Esophagus squamous epithelium (tissue), 4 donors: ENCODE results near the gene NIM1K.

Source experiments
- POLR2A ChIP-seq, 4 donors: fragments of 450-650 bp; IDR thresholded peaks; one replicate each; pipeline ENCODE4 v1.6.1; 2017; ENCODE audit warnings: antibody characterized with exemption in 4 of 4, mild to moderate bottlenecking in 4 of 4, moderate library complexity in 3 of 4
- TF ChIP-seq, protein P1 (sequence below), 6 experiments: fragments of 450-650 bp in 4 of 6; fragments of 200-600 bp in 2 of 6; sonication (generic) in 2 of 6; IDR thresholded peaks; one replicate each; pipeline ENCODE4 v1.5.1; 2016 to 2019; ENCODE audit warnings: antibody characterized with exemption in 6 of 6, mild to moderate bottlenecking in 4 of 6, moderate library complexity in 4 of 6

DNA sequence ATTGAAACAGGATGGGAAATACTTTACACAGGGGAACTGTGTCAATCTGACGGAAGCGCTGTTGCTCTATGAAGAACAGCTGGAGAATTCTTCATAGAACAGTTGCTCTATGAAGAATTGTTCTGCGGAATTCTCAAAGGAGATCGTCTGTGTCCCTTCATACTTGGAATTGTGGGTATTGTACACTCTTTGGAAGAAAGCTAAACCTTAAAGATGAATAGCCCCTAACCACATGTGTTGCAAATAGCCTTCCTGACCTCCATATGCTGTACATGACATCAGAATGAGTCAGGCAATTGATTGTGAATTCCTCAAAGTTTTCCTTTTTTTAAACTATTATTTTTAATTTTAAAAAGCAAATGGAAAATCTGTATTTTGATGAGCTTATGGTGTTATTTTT is 15.6 kb downstream of the NIM1K start:
- TF ChIP-seq POLR2A (IDR thresholded peaks at IDR 0.05) = no peak
- TF ChIP-seq, protein P1, sequence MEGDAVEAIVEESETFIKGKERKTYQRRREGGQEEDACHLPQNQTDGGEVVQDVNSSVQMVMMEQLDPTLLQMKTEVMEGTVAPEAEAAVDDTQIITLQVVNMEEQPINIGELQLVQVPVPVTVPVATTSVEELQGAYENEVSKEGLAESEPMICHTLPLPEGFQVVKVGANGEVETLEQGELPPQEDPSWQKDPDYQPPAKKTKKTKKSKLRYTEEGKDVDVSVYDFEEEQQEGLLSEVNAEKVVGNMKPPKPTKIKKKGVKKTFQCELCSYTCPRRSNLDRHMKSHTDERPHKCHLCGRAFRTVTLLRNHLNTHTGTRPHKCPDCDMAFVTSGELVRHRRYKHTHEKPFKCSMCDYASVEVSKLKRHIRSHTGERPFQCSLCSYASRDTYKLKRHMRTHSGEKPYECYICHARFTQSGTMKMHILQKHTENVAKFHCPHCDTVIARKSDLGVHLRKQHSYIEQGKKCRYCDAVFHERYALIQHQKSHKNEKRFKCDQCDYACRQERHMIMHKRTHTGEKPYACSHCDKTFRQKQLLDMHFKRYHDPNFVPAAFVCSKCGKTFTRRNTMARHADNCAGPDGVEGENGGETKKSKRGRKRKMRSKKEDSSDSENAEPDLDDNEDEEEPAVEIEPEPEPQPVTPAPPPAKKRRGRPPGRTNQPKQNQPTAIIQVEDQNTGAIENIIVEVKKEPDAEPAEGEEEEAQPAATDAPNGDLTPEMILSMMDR (IDR thresholded peaks at IDR 0.05) = no peak
